ENCODE results near the gene NKD2.
"Not testable (repeated sequence)": the region's sequence is repeated elsewhere in the genome, so short reads cannot be mapped to it uniquely, and the experiment has no call there.

Gene NKD2

DNA sequence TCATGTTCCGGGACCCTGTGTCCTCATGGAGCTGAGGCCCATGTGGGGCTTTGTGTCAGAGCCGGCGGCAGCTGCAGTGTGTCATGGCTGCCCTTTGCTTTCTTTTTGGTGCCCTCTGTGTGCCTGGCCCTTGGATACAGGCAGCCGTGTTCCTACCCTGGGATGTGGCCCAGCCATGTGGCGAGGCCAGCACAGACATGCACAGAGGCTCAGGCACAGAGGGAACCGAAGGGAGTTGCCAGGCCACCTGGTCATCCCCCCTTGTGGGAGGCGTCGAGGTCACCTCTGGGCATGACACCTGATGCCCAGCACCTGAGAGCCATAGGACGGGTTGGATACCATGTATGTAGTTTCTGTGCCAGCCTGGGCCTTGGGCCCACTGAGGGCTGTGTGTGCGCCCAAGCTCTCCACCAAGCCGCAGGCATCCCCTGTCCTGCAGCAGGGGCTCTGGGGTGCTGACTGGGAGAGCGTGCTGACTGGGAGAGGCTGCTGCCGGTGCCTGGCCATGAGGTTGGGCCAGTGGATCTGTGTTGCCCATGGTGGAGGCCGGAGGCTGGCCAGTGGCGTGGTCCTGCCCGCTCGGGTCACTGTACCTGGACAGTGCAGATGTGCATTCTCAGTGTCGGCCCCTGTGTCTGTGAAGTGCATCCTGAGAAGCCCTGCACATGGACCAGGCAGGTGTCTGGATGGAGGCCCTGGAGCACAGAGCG is 4.8 kb downstream of the NKD2 start:
- DNase-seq (ENCODE audit: low read depth): no peak

DNA sequence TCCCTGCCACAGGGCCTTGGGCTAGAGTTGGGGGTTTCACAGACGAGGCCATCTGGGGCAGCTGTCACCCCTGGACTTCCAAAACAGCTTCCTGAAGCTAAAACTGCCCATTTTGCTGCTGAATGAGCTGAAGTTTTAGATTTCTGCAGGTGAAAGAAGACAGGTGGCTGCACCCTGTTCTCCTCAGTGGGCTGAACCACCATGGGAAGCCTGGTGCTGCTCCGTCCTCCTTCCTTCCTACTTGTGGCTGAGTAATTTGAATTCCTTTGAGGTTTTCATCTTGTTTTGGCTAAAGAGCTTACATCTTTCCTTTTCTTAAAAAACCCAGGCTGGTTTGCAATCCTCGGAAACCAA is 5.3 kb downstream of the NKD2 start:
- no peak for DNase-seq (ENCODE audit: low read depth)

DNA sequence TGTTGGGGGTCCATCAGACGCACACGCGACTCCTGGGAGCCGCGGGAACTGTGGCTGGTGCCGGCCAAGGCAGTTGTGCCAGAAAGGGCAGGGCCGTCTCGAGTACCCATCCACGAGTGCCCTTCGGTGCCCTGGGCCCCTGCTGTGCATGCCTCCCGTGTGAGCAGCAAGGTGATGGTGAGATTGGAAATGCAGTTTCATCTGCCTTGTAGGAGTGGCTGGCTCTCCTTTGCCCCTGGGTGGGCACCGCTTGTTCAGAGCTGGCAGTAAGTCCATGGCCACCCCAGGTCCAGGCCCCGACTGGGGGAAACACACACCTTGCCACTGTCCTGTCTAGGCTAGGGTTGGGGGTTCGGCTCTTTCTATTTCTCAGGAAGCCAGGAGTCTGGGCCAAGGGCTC is 5.7 kb downstream of the NKD2 start:
- DNase-seq (ENCODE audit: low read depth): no peak

DNA sequence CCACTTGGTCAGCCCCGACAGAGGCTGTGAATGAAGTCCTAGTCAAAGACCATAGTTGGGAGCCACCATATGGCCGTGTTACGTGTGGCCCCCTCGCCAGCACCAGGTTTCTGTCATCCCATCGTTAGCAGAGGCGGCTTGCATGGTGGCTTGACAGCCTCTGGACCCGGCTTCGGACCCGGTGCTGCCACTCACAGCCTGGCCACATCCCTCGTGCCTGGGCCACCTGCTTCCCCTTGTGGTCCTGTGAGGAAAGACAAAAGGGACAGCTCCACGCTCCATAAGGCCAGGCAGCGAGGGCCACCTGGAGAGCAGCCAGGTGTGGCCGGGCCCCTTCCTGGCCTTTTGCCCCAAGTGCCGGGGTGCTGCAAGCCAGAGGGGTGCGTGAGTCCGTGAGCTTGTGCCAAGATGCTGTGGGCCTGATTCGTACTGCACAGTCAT is 6.2 kb downstream of the NKD2 start:
- DNase-seq (ENCODE audit: low read depth): no peak

DNA sequence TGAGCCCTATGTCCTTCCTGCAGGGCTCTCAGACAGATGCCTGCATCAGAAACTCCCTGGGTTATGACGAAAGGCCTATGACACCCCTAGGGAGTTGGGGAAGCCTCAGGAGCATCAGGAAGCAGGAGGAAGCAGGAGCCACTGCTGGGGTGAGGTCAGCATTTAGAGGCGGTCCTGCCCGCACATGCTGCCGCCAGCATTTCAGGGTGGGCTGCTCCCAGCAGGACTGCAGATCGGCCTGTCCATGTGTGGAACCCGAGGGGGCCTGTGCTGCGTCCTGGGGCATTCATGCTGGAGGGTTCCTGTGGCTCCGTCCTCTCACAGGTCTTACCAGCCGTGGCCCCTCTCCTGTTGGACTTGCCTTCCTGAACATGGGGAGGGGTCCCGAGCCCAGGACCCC is 6.9 kb downstream of the NKD2 start:
- no peak for DNase-seq (ENCODE audit: low read depth)

DNA sequence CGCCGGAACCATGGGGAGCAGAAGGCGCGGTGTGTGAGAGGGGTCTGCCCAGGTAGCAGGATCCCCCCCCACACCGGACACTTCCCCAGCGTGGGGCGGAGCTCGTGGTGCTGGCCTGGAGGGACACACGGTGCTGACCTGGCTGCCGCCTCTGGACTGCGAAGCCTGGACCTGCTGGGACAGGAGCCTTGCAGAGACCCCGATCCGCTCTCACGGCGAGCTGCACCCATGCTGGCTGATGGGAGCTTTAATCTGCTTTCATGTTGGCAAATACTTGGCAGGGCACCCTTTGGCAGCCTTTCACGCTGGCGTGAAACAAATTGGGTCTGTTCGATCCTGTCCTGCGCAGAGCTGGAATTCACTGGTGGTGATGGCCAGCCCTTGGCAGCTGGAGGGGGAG is 7.4 kb downstream of the NKD2 start:
- no peak for DNase-seq (ENCODE audit: low read depth)

DNA sequence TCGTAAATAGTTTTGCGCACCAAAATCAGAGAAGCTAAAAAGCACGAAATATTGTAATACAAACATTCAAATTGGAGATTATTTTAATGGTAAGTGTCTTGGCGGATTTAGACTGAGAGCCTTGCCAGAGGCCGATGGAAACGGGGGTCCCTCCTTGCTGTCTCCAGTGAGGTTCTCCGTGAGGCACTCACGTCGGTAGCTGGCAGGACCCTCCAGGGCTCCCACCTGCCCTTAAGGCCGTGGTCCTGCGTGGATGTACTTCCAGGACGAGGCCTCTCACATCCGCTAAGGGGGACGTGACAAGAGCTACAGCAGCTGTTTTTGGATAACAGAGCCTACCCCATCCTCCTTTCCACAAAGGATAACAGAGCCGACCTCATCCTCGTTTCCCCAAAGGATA is 7.9 kb downstream of the NKD2 start:
- no peak for DNase-seq (ENCODE audit: low read depth)

DNA sequence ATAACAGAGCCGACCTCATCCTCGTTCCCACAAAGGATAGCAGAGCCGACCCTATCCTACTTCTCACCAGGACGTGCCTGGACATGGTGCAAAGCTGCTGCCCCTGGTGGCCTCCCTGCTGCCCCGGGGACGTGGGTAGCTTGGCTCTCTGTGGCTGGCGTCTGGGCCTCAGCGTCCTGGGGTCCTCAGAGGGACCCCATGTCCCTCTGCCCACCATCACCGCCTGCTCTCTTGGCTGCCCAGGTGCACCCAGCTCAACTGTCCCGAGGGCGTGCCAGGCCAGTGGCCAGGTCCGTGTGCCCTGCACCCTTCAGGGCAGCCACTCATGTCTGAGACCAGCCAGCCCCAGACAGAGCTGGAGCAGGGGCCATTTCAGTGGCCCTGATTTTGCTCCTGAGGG is 8.5 kb downstream of the NKD2 start:
- no peak for DNase-seq (ENCODE audit: low read depth)

DNA sequence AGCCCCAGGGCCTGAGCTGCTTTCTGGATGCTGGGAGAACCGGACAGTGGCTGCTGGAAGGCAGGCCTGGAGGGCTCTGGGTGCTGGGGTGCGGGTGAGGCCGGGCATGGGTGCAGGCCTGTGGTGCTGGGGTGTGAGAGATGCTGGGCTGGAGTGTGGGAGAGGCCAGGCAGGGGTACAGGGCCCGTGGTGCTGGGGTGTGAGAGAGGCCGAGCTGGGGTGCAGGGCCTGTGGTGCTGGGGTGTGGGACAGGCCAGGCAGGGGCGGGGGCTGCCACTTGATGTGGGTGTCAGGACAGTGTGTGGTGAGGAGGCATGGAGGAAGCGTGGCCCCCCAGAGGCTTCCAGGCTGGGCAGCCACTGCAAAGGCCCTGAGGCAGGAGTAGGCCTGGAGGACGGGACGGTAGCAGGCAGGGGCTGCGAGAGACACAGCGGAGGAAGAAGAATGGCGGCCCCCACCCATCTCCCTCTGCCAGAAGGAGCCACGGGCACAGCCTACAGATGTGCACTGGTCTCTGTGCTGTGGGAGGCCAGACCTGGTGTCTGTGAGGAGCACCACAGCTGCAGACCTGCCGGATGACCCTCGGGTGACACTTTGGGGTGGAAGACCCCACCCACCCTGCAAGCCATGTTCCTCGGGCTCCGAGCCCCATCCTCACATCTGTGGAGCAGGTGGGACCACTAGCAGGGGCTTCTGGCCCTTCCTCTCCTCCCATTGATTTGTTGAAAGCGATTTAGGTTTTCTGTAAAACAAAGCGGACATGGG is 9.3 kb downstream of the NKD2 start:
- no peak for DNase-seq (ENCODE audit: low read depth)

DNA sequence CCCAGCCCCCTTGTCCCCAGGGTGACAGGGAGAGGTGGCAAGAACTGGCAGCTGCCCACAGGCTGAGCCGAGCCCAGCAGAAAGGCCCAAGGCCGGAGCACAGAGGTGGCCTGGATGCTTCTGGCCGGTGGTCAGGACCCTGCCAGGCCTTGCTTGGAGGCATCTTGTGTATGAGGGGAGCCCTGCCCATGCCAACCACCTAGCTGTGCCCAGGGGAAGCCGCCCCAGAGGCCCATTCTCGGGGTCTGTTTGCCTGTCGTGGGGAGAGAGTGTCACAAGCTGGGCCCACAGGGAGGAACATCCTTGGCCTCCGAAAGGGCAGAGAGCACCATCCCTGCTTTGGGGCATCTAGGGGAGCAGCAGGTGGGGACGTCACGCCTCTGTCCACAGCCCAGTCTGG is 10.0 kb downstream of the NKD2 start:
- DNase-seq (ENCODE audit: low read depth): no peak

DNA sequence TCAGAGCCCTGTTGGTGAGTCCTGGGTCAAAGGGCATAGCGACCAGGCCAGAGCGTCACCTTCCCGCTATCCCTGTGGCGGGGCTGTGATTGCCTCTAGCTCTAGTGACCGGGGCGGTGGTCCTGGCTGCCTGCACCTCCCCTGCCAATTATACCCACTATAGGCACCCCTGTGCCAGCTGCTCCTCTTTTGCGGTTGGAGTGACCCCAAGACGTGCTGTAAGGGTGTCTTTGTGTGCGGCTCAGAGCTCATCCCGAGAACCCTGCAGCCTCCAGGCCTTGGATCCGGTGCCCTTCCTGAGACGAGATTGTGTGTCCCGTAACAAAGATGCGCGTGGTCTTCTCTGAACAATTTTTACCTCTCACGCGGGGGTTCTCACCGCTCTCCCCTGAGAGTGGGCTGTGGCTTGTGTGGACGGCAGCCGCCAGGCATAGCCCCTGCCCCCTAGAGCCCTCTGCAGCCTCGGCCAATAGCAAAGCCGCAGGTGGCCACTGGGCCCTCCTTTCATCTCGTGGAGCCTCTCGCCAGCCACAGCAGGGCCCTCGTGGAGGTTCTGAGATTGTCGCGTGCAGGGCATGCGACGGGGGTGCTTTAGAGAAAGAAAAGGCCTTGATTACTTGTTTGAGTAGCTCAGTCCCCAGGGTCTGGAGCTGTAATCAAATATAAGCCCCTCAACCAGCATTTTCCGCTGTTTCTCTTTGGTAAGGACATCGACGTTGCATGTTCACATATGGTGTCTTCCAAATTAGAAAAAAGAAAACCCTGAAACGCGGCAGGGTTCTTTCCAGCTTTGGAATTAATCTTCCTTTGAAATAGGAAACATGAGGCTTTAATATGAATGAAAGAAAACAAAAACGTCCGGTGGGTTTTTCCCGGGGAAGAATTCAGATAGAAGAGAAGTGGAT is 10.7 kb downstream of the NKD2 start:
- DNase-seq (ENCODE audit: low read depth): no peak

DNA sequence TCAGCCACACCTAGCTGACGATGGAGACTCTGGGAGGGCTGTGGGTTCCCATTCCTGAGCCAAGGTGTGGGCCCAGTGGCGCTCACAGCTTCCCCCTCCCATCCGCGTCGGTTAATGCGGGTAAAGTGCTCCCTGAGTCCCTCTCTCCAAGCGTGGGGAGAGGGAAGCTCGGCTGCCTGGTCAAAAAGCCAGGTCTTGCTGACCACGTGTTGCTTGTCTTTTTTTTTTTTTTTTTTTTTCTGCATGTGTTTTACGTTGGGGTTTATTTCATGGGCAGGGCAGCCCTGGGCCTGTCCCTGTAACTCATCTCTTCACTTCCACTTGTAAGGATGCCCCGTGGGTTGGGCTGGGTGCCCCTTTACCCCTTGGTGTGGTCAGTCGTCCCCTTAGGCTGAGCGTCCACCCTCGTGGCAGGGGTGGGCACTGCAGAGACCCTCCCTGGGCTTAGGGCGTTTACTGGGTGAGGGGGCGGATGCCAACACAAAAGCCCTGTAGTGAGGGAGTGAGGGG is 11.9 kb downstream of the NKD2 start:
- DNase-seq (ENCODE audit: low read depth): no peak

DNA sequence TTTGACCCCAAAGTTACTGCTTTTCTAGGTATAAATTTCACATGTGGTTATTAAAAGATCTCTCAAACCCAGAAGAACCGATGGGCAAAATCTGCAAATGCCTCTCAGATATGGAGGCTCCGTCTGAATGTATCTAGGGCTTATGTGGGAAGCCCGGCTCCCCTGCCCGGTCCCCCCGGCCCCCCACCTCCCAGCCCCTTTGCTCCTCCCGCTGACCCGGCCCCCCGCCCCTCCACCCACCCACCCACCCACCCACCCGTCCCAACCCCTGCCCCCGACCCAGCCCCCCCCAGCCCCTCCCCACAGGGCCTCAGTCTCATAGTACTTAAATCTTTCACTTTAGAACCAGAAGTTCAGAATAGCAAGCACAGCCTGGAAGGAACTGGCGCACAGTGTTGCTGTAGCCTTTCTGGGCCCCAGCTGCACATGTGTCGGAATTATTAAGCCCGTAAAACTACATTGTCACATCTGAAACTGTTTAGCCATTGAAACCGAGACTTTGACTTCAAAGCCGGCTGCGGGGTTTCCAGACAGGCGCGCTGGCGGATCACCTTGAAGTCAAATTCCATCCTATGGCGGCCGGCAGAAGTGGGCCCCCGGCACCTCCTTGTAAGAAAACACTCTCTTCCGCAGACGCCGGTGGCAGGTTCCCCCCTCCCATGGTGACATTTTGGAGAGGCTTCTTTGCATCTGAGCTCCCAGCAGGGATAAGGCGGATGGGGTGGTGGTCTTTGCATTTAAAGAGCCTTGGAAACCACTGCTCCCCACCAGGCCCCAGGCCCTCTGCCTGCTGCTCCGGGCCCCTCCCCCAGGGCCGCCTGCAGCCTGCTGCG is 12.8 kb downstream of the NKD2 start:
- no peak for DNase-seq (ENCODE audit: low read depth)

DNA sequence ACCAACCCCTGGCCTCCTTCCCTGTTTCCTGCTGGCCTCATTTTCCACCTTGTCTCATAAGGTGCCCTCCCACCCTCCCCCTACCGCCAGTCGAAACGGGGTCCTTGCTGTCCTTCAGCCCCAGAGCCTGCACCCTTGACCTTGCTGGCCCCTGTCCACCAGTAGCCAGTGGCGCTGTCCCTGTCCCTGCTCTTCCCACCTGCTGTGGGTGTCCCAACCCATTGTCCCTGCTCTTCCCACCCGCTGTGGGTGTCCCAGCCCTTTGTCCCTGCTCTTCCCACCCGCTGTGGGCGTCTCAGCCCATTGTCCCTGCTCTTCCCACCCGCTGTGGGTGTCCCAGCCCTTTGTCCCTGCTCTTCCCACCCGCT is 13.4 kb downstream of the NKD2 start:
- not testable (repeated sequence) for DNase-seq (ENCODE audit: low read depth)

DNA sequence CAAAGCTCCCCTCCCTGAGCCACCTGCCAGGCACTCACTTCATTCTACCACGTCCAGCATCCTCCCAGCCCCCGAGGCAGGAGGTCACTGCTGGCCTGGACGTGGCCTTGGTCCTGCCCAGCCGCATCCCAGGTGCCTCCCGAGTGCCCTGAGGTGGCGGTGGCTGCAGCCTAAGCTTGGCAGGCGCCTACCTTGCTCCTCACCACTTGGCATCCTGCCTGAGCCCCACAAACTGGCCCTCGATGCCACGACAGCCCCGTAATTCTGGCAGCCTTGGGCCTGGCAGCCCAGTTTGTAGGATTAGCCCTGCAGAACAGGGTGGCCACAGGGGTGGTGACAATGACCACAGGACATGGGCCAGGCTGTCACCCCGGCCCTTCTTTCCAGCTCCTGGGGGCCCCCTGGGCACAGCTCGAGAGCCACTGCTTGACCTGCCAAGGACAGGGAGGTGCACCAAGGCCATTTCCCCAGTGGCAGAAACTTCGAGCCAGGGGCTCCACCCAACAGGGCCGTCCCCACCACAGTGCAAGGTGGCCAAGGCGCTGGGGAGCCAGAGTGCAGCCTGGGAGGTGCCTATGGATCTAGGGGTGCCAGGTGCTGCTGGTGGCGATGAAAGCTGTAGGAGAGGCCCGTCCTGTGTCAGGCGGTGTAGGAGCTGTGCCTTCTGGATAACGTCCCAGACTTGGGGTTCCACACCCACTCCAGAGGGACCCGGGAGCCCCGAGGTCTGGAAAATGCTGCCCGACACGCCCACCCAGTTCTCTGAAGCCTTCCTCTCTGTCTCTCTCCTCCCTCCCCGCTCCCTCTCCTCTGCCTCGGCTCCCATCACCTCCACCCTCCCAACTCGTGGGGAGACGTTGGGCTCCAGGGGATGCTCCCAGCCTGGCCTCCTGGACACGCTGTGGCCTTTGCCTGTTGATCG is 18.4 kb downstream of the NKD2 start:
- DNase-seq (ENCODE audit: low read depth): no peak

DNA sequence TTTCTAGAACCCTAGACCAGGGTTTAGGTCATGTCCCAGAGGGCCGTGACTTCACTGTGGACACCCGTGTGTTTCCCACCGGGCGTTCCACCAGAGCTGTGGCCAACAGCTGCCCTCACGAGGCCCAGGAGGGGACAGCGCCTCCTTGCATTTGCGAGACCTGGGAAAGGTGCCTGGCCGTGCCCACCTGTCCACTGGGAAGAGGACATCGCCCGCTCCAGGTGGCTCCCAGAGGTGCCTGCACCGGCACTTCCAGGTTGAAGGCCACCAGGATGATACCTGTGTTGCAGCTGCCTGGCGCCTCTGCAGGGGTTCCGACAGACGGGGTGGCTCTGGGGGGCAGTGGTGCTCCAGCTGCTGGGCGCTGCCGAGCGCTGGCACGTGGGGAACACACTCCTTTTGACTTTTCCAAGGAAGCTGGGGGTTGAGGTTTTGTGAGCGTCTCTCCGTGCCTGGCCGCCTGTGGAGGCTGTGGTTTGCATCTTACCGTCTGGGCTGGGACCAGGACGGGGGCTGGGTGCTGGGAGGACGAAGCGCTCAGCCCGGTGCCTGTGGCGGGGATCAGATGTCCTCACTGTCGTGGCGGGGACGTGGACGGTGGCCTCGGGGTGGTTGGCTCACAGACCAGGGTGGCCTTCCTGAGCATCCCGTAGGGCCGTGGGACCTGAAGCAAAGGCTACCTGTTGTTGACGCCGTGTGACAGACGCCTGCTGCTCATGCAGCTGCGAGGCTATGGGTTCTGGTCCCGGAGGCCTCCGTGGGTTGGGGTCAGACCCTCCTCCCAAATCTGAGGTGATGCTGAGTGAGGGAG is 19.2 kb downstream of the NKD2 start:
- no peak for DNase-seq (ENCODE audit: low read depth)

DNA sequence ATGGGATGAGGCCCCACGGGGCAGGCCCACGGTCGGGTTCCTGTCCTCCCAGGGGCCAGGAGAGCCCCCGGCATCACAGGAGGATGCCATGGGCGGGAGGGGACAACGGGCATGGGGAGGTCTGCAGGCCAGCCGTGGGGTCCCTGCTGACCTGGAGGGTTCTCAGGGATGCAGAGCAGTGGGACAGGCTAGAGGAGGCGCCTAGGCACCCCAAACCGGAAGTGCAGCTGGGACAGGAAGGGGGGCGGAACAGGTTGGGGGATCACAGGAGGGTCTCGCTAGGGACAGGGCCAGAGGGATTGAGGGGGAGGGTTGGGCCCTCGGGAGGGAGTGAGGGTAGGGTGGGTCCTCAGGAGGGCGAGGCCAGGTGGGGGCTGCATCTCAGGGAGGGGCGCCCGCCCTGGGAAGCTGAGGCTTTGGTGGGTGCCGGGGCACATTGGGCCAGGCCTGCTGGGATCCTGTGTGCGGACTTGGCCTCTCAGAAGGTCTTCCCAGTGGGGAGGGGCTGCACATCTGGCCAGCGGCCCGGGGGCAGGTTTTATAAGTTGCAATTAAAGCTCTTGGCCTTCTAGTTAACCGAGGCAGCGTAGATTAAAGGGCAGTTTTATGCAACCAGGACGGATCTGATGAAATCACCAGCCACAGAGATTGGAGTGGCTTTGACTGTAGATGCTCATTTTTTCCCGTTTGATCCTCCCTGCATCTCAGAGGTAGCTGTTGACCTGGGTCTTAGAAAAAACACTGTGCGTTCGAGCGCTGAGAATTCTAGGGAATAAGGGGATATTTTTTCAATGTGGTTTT is 20.1 kb downstream of the NKD2 start:
- DNase-seq (ENCODE audit: low read depth): no peak

DNA sequence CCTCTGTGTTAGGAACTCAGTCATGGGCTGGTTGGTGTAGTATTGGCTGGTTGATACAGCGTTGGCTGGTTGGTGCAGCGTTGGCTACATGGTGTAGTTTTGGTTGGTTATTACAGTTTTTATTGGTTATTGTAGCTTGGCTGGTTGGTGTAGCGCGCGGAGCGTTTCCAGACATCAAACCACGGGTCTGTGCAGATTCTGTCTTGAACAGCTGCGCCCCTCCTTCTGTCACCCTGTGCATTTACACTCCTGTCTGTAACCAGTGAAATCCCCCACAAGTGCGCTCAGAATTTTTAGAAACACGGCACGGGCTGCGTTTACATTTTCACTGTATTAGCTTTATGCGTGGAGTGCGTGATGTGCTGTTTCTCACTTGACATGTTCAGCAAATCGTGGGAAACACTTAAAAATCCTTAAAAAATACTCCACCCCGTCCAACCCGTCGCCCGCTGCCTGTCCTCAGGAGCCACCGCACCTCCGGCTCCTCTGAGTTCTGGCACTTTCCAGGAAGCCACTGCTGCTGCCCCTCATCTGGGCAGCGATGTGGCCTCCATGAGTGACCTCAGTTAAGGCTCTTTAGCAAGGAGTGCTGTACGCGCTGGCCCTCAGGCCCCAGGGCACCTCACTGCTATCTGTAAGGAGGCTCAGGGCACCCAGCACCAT is 20.8 kb downstream of the NKD2 start:
- no peak for DNase-seq (ENCODE audit: low read depth)

All from stimulated activated CD4-positive, alpha-beta T cell treated with anti-CD3 and anti-CD28 coated beads, Interleukin-2, amount 100 ng/mL, for 4 hours (primary cell).